ENCODE measurements around the gene RPS18. TPM values are rescaled to one million over a fixed set of nuclear protein-coding genes. Genes with fewer than 3 reads are reported as not detected.
A peak's percentile ranks its signal among the peaks of the same experiment; 100 is the strongest.

The RPS18 gene
- total and polyA plus RNA-seq, 9 of the 15 experiments (the other 6 are each of a cell fraction or from before 2014, with no cell fraction given): 5,023 to 17,516 (median 8,131) TPM

- TF ChIP-seq BCL6 (CRISPR knock-in tag; IDR thresholded peaks at IDR 0.05): 0 out of 2 replicates have a peak, but pooled peaks have one; percentile 44
- no peak for TF ChIP-seq RBM34 (IDR thresholded peaks at IDR 0.05; ENCODE audit: borderline replicate concordance, insufficient read depth, low read length)
- TF ChIP-seq ZZZ3 (IDR thresholded peaks at IDR 0.05): peak; percentile 70; the same call in 1 of the 2 replicates
- TF ChIP-seq L3MBTL2 (IDR thresholded peaks at IDR 0.05): peak; percentile 52; the same call in 1 of the 2 replicates
- TF ChIP-seq RHOXF2B (CRISPR knock-in tag; conservative IDR thresholded peaks at IDR 0.05): no peak
- no peak for TF ChIP-seq RBM15 (IDR thresholded peaks at IDR 0.05; ENCODE audit: insufficient read depth, low read length)
- TF ChIP-seq ZNF764 (CRISPR knock-in tag; IDR thresholded peaks at IDR 0.05; ENCODE audit: low read depth): no peak
- no peak for TF ChIP-seq LEF1 (IDR thresholded peaks at IDR 0.05)
- TF ChIP-seq, protein P1, sequence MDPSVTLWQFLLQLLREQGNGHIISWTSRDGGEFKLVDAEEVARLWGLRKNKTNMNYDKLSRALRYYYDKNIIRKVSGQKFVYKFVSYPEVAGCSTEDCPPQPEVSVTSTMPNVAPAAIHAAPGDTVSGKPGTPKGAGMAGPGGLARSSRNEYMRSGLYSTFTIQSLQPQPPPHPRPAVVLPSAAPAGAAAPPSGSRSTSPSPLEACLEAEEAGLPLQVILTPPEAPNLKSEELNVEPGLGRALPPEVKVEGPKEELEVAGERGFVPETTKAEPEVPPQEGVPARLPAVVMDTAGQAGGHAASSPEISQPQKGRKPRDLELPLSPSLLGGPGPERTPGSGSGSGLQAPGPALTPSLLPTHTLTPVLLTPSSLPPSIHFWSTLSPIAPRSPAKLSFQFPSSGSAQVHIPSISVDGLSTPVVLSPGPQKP (CRISPR knock-in tag; IDR thresholded peaks at IDR 0.05): no peak
- TF ChIP-seq ZNF695 (CRISPR knock-in tag; IDR thresholded peaks at IDR 0.05): no peak
- no peak for TF ChIP-seq THRA (IDR thresholded peaks at IDR 0.05)
- TF ChIP-seq CBX2 (IDR thresholded peaks at IDR 0.05; ENCODE audit: insufficient read depth, low read length, poor library complexity, severe bottlenecking): no peak
- TF ChIP-seq CGGBP1 (CRISPR knock-in tag; IDR thresholded peaks at IDR 0.05): no peak
- TF ChIP-seq ZNF197 (CRISPR knock-in tag; IDR thresholded peaks at IDR 0.05; ENCODE audit: low read depth): peak; percentile 86
- TF ChIP-seq ELF4 (CRISPR knock-in tag; IDR thresholded peaks at IDR 0.05): 0 out of 2 replicates have a peak, but pooled peaks have one; percentile 42
- no peak for TF ChIP-seq U2AF2 (optimal IDR thresholded peaks at IDR 0.05; ENCODE audit: low read depth, low read length)
- peak; percentile 51; the same call in 1 of the 2 replicates for TF ChIP-seq MEF2D (tag; conservative IDR thresholded peaks at IDR 0.05; ENCODE audit: low read depth)
- TF ChIP-seq ZBTB7A (IDR thresholded peaks at IDR 0.05; ENCODE audit: borderline replicate concordance, control insufficient read depth, low read depth, low read length): peak; percentile 22; the same call in 1 of the 2 replicates
- TF ChIP-seq ADNP (tag; IDR thresholded peaks at IDR 0.05): no peak
- TF ChIP-seq EZH2 (IDR thresholded peaks at IDR 0.05; ENCODE audit: borderline replicate concordance, low read depth, low read length): no peak
- TF ChIP-seq HMG20A (CRISPR knock-in tag; conservative IDR thresholded peaks at IDR 0.05): no peak
- 0 out of 2 replicates have a peak, but pooled peaks have one; percentile 23 for TF ChIP-seq ZNF354B (CRISPR knock-in tag; IDR thresholded peaks at IDR 0.05)
- TF ChIP-seq CHD1 (IDR thresholded peaks at IDR 0.05; ENCODE audit: low read length): peak; percentile 18
- 0 out of 2 replicates have a peak, but pooled peaks have one; percentile 21 for TF ChIP-seq ZNF384 (IDR thresholded peaks at IDR 0.05; ENCODE audit: low read depth, low read length)
- TF ChIP-seq, protein P2, sequence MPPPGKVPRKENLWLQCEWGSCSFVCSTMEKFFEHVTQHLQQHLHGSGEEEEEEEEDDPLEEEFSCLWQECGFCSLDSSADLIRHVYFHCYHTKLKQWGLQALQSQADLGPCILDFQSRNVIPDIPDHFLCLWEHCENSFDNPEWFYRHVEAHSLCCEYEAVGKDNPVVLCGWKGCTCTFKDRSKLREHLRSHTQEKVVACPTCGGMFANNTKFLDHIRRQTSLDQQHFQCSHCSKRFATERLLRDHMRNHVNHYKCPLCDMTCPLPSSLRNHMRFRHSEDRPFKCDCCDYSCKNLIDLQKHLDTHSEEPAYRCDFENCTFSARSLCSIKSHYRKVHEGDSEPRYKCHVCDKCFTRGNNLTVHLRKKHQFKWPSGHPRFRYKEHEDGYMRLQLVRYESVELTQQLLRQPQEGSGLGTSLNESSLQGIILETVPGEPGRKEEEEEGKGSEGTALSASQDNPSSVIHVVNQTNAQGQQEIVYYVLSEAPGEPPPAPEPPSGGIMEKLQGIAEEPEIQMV (tag; conservative IDR thresholded peaks at IDR 0.05; ENCODE audit: low read depth): no peak
Observed at GRCh38 chr6:33288921-33289783, 17.3 kb downstream of the RPS18 start, which contains the start of the genes PFDN6 and WDR46 (continued).

Data from K562 (cell line).